NCI-H2227 (cell line): ENCODE data around the gene MKS1.

Experiments used
- DNase-seq: peaks from one replicate; lab custom pipeline; 2025; ENCODE audit not compliant: unreplicated experiment; lab: John Stamatoyannopoulos, UW

Gene MKS1

GRCh38 chr17:58245428-58246103 is 26.5 kb upstream of the MKS1 start:
- no peak for DNase-seq

GRCh38 chr17:58244963-58245362 is 25.9 kb upstream of the MKS1 start:
- no peak for DNase-seq

DNA sequence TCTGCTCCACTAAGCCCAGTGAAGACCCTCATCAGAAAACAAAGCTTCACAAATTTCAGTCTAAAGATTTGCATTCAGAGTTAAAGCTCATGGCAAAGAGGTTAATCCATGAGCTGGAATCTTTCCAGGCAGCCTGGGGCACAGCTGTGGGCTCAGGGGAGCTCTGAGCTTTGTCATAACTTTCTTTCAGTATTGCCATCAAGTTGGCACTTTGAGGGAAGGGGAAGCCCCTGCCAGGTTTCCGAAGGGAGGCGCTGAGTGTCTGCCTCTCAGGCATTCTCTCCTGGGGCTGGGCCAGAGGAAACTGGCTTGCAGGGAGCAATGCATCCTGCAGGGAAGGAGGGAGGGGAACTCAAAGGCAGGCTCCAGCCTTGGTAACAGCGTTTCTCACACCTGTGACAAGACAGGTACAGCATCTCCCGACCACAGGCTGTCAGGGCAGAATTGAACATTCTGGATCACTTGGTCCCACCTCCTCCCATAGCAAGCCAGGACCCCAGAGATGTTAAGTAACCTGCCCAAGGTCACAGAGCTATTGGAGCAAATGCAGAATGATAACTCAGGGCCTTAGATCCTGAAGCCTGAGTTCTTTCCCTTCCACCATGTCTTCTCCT is 23.2 kb upstream of the MKS1 start:
- DNase-seq, result no peak

DNA sequence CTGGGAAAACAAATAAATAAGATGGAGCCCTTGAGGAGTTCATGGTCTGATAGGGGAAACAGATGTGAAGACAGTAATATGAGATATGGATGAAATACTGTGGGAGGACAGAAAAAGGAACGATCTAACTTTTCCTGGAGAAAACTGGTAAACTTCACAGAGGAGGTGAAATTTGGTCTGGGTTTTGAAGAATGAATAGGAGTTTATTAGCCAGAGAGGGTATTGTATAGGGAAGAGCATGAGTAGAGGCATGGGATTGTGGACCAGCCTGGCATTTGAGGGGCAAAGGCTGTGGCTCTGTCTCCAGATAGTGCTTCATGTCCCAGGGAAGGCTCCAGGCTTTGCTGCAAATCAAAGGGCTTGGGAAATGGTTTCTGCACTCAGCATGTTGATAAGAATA is 20.9 kb upstream of the MKS1 start:
- no peak for DNase-seq

GRCh38 chr17:58238147-58238634 is 19.1 kb upstream of the MKS1 start, which contains the start of gene LPO:
LPO (plus strand) TSS chr17:58238584; CDS start chr17:58242980, 4,396 bp downstream.
- no peak for DNase-seq

GRCh38 chr17:58236394-58236793 is 17.3 kb upstream of the MKS1 start:
- DNase-seq, result no peak

DNA sequence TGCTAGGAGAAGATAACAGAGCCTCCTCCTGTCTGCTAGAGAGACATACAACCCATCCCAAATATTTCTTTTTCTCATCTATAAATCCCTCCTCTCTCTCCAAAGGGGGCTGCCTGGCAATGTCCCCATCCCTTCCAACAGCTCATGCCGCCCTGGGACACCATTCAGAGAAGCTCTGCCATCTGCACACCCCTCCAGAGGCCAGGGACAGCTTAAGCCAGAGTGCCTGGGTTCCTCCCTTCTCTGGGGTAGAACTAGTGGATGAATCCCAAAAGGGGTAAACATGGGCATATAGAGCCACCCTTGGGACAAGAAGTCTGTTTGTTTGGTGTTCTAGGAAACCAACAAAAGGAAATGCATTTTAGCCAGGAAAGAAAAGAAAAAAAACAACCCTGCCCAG is 16.8 kb upstream of the MKS1 start:
- no peak for DNase-seq

- no peak for DNase-seq
These were observed 15.5 kb upstream of the MKS1 start for GRCh38 chr17:58234512-58234911.

GRCh38 chr17:58233543-58233942 is 14.5 kb upstream of the MKS1 start:
- no peak for DNase-seq

DNA sequence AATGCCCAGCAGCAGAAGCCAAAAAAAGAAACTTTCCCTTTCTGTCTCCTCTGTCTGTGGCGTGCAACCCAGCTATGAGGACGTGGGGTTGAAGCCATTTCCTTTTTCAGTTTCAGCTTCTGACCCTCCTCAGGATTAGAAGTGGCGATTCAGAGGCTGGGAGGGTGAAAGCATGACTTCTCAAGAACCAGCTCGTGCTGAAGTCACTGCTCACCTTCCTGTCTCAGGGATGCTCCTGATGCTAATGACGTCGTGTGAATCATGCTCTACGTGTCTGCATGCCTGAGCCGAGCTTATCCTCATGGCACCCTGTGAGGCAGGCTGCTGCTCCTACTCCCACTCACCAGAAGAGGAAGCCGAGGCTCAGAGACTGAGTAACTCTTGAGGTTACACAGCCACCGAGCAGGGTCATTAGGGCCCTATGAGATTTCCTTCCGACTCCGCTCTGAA is 13.7 kb upstream of the MKS1 start:
- no peak for DNase-seq

GRCh38 chr17:58231641-58232040 is 12.6 kb upstream of the MKS1 start:
- DNase-seq, result no peak

DNA sequence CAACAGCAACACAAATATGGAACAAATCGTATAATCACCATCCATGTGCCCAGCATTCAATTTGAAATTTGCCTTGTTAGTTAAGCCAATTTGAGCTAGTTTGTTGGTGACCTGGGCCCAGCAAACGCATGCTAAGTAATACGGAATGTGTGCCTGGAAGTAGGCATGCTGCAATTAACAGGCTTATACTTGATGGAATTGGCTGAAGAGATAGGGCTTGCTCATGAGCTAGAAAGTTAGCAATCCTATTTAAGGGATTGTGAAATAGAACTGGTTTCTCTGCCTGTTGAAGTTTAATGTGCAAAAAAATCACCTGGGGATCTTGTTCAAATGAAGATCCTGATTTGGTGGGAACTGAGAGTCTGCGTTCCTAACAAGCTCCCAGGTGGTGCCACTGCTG is 10.8 kb upstream of the MKS1 start:
- no peak for DNase-seq

- DNase-seq, result no peak
These were observed 10.3 kb upstream of the MKS1 start for GRCh38 chr17:58229384-58229783.

DNA sequence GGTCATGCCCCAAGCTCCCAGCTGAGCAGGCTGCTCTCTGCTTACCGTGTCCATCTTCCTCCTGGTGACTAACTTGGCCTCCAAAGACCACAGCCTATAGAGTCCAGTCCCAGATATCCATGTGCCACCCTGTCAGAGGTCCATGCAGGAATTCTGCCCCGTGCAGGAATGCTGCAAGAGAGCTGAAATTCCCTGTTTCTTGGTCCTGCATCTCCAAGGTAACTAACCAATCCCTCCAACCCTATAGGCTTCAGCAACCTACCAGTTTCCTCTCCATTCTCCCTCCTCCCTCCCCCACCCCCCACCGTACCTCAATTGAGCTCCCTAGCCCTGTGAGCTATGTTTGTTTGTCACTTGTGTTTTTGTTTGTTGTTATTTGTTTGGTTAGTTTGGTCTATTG is 9.6 kb upstream of the MKS1 start:
- no peak for DNase-seq

DNA sequence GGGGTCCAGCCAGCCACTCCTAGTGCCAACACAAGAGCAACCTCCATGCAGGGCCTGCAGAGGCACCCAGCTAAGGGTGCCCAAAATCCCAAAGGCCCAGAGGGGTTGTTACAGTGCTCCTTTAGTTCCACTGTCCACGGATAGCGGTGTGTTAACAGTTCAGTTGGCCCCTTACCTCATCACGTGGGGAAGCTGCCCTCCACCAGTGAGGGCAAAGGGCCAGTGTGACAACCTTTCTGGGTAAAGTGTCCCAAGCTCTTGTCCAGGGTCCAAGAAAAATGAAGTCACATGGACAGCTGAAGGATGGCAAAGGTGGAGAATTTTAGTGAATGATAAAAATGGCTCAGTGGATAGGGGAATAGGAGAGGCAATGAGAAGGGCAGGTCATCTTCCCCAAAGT is 8.7 kb upstream of the MKS1 start:
- DNase-seq, result no peak

DNA sequence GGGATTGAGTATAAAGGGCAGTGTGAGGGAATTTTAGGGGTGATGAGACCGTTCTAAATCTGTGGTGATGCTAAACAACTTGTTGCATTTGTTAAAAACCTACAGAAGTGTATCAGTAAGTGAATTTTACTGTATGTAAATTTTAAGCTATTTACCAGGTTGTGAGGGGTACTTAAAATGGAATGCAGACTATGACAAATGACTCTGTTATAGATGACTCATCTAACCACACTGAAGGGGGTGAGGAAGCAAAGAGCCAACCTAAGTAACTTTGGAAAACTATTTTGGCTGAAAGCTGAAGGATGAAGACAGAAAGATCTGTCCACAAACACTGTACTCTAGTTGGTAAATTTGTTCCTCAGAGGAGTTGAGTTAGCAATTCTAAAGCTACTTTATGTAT is 5.3 kb upstream of the MKS1 start:
- no peak for DNase-seq

GRCh38 chr17:58219789-58220183 is 731 bp upstream of the MKS1 start:
- no peak for DNase-seq

DNA sequence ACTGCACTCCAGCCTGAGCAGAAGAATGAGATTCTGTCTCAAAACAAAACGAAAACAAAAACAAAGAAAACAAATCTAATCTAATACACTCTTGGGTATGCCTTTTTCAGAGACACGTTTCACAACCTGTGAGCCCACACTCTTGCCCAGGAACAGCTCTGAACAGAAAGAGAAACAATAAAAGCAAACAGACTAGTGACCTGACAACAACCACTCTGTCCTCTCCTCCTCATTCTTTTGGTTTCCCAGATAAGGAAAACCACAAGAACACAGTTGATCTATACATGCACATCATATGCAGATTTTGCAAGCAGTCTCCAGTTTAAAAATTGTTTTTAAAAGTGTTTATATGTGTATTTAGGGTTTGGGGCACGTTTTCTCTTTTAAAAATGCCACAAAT is 1.3 kb downstream of the MKS1 start:
- no peak for DNase-seq

GRCh38 chr17:58215685-58216084 is 3.4 kb downstream of the MKS1 start:
- DNase-seq, result no peak

GRCh38 chr17:58210922-58211321 is 8.1 kb downstream of the MKS1 start:
- no peak for DNase-seq

GRCh38 chr17:58208344-58208743 is 10.7 kb downstream of the MKS1 start:
- no peak for DNase-seq

GRCh38 chr17:58207451-58207850 is 11.6 kb downstream of the MKS1 start:
- no peak for DNase-seq

DNA sequence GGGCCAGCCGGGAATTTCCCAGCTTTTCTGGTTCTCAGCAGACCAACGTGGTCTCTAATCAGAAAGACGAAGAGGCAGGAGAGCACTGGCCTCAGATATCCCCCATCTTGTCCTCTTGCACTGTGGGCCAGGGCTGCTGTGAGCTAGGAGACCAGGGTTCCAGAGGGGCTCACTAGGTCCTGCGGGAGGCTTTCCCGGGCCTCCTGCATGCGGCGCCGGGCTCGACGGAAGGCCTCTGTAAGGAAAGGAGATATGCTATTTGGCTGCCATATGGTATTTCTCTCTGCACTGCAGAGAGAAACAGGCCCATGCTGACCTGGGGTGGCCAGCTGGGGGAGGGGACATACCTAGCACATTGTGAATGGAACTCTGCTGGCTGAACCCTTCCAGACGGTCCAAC is 13.1 kb downstream of the MKS1 start:
- no peak for DNase-seq
